Left kidney (tissue), 2 donors: ENCODE results near the gene ULBP3. TPM values are rescaled to one million over a fixed set of nuclear protein-coding genes. Genes with fewer than 3 reads are reported as not detected.
"Not testable (repeated sequence)": the region's sequence is repeated elsewhere in the genome, so short reads cannot be mapped to it uniquely, and the experiment has no call there.

Source experiments
- DNase-seq: peaks from one replicate; pipeline ENCODE4 v3.0.0-alpha.2; 2013
- polyA plus RNA-seq: library from polyadenylated mRNA; unstranded; fragments of 120-200 nt; gene quantifications from one replicate; pipeline ENCODE4 v1.2.1, GENCODE V29; 2013; ENCODE audit not compliant: insufficient read length

Gene ULBP3
- polyA plus RNA-seq, 1 donor: 8.5 TPM

DNA sequence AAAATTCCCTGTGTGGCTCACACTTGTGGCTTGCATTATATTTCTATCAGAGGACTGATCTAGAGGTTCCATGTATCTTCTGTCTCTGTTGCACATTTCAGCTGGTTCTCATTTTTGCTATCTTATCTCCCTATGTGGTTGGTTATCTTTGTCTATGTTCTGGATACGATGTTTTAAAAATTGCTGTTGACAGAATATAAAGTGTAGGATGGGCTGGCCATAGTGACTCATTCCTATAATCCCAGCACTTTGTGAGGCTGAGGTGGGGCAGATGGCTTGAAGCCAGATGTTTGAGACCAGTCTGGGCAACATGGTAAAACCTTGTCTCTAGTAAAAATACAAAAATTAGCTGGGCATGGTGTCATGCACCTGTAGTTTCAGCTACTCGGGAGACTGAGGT, 9.9 kb upstream of the ULBP3 start:
- DNase-seq: no peak

DNA sequence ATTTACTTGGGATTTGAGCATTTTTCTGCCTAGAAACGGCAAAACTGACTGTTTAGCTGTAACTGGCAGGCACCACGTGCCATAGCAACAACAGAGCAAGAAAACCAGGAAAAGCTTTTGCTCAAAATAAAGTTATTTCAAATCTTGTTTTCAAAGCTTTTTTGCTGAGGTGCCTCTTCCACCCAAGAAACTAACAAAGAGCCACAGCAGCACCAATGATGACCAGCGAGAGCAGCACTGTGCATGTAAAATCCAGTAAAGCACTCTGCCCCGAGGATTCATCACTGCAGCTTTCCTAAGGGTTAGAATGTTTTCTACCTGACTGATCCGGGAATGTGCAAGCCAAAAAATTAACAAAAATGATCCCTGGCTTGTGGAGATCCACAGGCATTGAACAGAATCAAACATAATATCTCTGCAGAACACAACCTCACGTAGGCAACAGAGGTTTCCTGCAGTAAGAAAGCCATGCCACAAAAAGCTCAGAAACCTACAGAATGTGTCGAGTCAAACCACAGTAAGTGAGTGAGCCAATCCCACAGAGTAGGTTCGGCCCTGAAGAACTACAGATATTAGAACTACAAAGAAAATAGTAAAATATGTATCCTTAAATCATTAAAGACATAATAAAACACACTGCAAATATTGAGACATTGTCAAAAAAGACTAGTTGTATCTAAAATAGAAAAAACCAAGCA, 7.4 kb upstream of the ULBP3 start:
- no peak for DNase-seq

DNA sequence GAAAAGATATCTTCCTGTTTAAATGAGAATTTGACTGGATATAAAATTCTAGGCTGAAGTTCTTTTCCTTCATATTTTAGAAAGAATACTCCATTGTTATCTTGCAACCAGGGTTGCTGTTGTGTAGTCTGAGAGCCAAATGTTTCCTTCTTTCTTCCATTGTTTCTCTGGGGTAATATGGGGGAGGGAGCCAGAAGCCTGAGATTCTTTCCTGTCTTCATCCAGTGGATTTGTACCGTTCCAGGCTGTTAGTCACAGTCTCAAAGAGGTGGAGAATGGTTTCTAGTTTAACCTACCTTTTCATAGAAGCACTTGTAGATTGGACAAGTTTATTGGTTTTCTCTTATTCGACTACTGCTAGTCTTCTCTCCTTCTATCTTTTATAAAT, 6.1 kb upstream of the ULBP3 start:
- no peak for DNase-seq

DNA sequence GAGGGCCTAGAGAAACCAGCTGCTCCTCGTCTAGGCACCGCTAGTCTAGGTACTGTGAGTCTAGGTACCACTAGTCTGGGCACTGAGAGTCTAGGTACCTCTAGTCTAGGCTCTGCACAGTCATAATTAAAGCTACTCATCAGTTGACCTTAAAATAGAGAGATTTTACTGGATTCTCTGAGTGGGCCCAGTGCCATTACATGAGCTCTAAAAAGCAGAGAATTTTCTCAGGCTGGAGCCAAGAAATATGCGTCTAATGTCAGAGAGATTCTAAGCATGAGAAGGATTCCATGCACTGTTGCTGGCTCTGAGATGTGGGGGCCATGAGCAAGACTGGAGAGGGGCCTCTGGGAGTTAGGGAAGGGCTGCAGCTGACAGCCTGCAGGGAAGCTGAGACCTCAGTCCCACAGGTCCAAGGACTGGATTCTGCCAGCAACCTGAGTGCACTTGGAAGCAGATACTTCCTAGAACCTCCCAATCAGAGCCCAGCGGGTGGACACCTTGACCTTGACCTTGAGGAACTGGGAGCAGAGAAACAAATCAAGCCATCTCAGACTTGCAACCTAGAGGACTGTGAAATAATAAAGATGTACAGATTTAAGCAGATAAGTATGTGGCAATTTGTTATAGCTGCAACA, 5.6 kb upstream of the ULBP3 start:
- not testable (repeated sequence) for DNase-seq

DNA sequence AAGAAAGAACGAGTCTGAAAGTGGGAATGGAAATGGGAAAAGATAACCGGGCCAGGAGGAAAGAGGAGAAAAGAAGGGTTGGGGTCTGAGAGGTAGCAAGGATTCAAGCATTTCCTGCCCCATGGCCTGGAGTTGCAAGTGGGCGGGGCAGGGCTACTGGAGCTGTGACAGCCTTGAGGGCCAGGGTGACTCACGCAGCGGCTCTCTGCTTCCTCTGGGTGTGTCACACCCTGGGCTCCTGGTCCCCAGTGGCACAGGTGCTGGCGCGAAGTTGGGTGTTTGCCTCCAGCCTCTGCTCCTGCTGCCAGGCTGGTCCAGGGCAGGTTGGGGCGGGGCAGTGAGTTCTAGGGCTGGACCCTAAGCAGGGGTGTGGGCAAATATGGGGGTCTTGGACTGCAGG, 3.3 kb upstream of the ULBP3 start:
- DNase-seq: no peak

DNA sequence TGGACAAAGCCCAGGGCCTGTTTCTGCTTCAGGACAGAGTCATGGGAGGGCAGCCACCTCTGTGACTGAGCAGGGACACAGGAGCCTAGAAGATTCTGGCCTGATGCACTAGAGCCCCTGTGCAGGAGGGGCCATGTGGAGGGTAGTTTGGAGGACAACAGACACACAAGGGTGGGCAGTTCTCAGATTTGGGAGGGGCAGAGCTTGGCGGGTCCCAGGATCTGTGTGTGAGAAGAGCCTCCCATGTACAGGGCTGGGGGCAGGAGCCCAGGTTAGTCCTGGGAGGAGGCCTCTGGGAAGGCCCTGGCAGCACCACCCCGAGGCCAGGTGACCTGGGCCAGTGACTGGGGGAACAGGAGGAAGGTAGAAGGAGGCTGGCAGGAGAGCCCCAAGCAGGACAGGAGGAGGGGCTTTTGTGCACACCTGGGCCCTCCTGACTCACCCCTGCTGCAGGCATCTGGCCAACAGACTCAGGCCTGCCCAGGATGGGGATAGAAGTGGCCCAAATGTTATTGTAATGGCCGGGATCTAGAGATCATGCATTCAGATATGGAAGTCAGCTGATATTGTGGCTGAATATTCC, 1.4 kb upstream of the ULBP3 start:
- no peak for DNase-seq

DNA sequence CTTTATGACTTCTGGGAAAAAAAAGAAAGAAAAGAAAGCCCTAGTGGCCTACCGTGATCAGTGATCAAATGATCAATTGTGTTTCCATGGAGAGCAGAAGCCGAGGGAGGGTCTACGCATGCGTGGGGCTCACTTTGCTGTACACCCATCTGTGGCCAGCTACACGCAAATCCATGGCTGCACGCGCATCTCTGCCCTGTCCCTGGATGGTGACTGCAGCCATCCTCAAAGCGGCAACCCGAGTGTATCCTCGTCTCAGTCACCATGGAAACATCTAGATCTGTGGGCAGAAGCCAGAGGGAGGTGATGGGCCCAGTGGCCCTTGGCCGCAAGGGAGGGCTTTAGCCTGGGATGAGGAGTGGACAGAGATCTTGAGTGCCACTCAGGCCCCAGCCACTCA, 785 bp upstream of the ULBP3 start:
- DNase-seq: no peak

DNA sequence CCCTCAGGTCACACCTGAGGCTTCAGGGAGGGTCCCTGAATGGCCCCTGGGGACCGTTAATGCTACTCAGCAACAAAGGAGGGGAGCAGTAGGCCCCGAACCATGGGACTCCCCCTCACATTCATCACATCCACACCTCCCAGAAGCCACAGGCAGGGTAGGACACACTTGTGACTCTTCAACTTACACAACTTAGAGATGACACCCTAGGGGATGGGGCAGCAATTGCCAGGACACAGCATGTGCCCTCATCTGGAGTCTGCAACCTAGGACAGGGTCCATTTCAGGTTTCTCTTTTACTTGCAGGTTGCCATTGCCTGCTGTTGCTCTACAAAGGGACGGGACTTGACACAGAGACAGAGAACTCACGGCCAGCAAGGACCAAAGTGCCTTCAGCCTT, 770 bp downstream of the ULBP3 start:
- DNase-seq: no peak

DNA sequence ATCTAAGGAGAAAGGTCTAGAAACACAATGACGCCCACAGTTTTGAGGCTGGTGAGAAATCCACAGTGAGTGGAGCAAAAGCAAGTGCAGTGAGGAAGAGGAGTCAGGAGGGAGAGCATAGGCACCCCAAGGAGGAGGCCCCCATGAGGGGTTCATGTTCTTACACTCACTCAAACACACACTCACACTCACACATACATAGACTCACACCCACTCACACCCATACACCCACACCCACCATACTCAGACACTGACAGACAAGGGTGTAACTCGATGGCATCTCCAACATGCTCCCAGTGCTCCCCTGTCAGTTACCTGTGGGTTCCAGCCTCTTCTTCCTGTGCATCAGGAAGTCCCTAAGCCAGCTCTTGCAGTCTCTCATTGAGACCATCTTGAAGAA, 3.8 kb downstream of the ULBP3 start:
- no peak for DNase-seq

DNA sequence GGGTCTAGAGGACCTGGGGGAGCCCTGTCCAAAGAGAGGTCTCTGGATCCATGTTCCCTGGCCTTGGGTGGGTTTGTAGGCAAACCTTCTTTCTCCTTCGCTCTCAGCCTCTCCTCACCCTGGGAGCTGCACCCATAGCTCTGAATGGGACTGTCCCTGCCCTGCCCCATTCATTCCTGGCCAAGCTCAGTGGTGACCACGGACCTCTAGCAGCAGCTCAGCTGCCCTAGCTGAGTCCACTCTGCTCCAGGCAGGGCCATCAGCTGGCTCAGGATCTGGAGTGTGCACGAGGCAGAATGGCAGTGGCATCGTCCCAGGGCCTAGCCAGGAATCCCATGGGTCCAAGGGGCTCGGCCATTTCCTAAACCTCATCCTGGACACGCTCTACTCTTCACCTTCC, 5.3 kb downstream of the ULBP3 start:
- no peak for DNase-seq

DNA sequence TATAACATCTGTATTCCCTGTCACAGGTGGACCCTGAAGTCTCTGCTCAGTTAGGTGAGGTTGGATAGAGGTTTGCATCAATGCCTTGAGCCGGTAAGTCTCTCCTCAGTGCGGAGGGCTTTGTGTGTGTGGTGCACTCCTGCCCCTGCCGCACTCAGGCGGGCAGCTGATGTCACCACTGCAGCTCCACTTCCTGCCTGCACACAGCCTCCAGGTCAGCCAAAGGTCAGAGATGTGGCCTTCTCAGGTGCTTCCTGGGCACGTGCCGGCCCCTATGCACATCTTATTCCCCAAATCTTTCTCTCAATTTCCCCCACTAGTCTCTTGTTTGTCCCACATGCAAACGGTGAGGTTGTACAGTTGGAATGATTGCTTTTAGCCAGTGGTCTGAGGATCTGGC, 8.9 kb downstream of the ULBP3 start:
- not testable (repeated sequence) for DNase-seq

DNA sequence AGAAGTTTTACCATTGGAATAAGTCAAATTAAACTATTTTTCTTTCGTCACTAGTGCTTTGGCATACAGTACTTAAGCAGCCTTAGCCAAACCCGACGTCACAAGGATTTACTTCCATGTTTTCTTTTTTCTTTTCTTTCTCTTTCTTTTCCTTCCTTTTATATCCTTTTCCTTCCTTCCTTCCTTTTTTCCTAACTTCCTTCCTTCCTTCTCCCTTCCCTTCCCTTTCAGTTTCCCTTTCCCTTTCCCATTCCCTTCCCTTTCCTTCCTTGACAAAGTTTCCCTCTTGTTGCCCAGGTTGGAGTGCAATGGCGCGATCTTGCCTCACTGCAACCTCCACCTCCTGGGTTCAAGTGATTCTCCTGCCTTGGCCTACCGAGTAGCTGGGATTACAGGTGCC, 9.9 kb downstream of the ULBP3 start:
- no peak for DNase-seq

DNA sequence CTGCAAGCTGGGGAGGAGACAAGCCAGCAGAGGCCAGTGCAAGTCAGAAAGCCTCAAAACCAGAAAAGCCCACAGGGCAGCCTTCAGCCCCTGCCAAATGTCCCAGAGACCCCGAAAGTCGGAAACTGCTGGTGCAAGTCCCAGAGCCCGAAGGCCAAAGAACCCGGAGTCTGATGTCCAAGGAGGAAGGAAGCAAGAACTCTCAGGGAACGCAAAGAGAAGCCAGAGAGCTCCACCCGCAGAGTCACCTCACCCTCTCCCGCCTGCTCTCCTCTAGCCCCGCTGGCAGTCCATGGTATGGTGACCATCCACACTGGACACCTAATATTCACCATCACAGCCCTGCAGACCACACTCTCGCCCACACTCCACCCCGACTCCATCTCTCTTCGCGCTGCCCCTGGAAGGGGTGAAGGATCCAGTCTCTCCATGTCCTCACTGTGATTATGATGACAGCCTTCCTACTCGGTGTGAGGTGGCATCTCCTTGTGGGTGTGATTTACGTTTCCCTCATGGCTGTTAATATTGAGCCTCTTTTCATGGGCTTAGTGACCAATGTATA, 10.6 kb downstream of the ULBP3 start:
- DNase-seq: no peak

DNA sequence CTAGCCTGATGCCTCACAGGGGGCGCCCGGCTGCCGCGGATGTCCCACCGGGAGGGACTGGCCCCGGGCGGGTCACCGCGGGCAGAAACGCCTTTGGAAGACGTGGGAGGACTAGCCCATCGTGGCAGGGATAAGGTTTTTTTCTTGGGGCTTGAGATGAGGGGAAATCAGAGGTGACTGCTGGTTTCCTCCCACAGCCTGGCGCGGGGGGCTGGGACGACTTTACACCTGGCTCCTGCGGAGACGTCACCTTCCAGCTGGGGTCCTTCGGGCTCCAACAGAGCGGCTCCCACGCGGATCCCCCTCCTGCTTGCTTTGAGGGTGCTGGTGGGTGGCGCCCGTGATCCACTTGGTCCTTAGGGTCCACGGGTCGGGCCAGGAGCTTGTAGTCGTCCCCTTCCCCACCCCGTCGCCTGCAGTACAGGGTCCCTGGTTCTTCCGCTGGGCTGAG, 11.4 kb downstream of the ULBP3 start:
- no peak for DNase-seq

DNA sequence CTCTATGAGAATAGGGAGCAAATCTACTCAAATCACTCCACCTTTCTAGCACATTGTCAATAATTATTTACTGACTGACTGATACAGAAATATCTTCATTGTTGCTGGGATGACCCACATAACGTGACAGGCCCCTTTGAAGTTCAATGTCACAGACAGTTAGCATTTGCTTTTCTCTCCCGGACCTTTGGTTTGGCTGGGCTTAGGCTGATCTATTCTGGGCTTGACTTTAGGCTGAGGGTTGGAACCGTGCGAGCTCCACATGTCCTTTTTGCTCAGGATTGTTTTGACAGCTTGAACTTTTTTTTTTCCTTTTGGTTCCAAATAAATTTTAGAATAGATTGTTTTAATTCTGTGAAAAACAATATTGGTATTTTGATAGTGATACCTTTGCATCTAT, 12.0 kb downstream of the ULBP3 start:
- DNase-seq: no peak

DNA sequence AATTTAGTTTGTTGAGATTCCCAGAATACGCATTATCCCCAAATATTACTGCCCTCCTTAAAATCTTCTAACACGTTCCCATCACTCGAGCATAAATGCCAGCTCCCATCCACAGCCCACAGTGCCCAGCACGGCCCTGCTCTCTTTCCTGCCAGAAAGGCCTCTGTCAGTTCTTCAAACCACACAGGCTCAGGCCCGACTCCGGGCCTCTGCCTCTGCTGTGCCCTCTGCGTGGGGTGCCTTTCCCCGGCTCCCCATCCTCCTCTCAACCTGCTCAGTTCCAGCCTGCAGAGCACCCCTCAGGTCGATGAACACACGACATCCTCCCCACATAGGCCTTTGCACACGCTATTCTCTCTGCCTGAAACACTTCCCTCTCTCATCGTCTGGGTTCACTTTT, 12.8 kb downstream of the ULBP3 start:
- DNase-seq: no peak

DNA sequence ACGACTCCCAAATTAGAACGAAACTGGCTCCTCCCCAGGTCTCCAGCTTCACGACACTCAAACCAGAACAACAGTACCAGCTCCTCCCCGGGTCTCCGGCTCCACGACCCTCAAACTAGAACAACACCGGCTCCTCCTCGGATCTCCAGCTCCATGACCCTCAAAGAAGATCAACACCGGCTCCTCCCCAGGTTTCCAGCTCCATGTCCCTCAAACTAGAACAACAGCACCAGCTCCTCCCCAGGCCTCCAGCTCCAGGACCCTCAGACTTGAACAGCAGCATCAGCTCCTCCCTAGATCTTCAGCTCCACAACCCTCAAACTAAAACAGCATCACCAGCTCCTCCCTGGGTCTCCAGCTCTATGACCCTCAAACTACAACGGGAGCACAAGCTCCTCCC, 13.8 kb downstream of the ULBP3 start:
- DNase-seq: no peak

DNA sequence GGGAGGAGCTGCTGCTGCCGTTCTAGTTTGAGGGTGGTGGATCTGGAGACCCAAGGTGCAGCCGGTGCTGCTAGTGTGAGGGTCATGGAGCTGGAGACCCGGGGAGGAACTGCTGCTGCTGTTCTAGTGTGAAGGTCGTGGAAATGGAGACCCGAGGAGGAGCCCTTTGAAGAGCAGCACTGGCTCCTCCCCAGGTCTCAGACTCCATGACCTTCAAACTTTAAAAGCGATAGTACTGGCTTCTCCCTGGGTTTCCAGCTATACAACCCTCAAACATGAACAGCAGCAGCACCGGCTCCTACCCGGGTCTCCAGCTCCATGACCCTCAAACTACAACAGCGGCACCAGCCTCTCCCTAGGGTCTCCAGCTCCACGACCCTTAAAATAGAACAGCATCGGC, 15.5 kb downstream of the ULBP3 start:
- no peak for DNase-seq

DNA sequence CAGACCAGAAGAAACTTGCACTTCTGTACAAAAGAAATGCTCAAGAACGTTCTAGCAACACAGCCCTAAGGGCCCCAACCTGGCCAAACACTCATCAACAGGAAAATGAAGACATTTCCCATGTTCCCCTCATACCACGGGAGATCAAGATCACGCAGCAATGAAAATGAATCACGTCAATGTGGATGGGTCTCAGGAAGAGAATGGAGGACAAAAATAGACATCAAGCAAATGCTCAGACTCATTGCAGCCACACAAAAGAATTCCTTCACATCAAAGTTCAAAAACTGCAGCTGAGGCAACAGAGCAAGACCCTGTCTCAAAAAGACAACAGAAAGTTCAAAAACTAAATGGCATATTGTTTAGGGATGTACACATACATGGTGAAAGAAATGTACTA, 18.1 kb downstream of the ULBP3 start:
- no peak for DNase-seq

DNA sequence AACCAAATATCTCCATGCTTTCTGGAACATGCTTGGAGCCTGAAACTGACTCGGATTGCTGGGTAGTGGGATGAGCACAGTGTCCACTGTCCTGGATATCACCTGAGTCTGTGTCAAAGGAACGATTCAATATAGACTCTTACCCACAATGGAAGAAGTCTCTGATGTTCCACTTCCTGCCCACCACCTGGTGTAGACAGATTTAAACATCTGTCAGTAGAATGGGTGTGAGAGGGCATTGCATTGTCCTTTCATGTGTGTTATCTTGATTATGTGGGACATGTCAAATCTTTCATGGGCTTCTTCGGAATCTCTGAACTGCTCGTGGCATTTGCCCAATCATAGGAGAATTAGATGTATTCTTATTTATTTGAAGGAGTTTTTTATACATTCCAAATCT, 20.8 kb downstream of the ULBP3 start:
- no peak for DNase-seq

DNA sequence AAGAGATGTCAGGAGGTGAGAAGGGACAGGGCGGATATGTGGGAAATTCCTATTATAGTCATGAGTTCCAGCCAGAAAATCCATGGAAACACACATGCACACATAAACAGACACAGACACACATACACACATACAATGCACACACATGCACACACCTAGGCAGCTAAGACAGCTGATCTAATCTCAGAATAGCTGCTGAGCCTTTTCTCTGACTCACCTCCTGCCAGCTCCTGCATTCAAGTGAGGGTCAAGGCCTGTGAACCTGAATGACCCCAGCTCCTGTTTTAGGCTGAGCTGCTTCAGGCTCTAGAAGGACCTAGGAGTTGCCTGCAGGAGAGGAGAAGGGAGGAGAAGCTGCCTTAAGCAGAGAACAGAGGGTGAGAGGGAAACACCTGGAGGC, 22.0 kb downstream of the ULBP3 start:
- DNase-seq: no peak

DNA sequence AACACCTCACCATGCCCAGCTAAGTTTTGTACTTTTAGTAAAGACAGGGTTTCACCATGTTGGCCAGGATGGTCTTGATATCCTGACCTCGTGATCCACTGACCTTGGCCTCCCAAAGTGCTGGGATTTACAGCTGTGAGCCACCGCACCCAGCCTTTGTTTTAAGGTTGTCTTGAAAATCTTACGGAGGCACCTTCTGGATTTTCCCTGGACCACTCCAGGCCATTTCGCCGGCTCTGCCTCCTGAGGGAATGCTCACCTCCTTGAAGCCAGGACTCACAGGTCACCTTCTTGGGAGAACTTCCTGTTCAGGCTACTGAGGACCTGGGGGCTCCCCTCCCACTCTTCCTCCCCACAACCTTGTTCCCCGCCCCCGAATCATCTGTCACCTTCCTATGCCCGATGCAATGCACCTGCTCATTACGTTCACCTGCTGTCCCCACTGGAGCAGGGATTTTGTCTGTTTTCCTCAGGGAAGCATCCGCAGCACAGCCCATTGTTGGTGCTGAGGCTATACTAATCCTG, 24.2 kb downstream of the ULBP3 start:
- DNase-seq: no peak
